SKM-1 treated with dmso at 0.1 percent for 144 hours (cell line): ENCODE data around the gene SMG6.

Experiments used
- DNase-seq: peaks from one replicate; lab custom pipeline; 2025; ENCODE audit not compliant: unreplicated experiment; lab: John Stamatoyannopoulos, UW

SMG6 gene

GRCh38 chr17:2237521-2237921 is 66.1 kb downstream of the SMG6 start:
- DNase-seq: no peak

- DNase-seq: no peak
Measured at GRCh38 chr17:2235792-2236366, 67.7 kb downstream of the SMG6 start.

DNA sequence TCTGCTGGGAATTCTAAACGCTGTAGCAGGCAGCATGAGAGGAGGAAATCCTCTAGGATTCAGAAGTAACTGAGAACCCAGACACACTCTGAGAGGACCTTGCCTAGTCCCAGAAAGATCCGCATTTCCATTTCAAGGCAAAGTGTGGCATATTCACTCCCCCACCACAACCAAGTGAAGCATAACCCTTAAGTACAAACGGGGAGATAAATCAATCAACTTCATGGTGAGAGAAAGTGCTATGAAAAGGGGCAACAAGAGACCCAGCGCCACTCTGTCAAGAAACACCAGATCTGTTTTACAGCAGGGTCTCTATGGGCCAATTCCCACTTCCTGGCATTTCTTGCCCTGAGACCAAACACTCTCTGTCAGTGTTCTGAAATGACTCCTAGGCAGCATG is 68.3 kb downstream of the SMG6 start:
- no peak for DNase-seq

DNA sequence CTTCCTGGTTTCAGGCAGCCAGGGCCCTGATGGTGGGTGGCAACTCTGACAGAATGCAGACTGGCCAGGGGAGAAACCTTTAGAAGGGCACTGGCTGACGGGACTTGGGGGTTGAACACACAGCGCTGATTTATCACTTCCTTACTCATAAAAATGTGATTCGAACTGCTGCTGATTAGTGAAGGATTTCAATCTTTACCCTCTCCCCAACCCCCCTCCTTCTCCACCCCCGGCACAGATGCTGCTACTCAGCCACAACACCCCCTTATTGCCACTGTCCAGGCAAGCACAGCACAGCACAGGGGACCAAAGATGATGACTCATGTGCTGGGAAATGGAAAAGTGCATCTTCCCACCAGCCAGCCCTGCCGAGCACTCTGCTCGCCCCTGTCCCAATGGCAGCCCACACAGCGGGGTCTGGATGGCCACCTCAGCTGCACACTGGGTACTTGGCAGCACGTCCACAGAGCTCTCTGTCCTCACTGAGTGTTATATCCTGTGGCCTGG is 70.1 kb downstream of the SMG6 start:
- no peak for DNase-seq

DNA sequence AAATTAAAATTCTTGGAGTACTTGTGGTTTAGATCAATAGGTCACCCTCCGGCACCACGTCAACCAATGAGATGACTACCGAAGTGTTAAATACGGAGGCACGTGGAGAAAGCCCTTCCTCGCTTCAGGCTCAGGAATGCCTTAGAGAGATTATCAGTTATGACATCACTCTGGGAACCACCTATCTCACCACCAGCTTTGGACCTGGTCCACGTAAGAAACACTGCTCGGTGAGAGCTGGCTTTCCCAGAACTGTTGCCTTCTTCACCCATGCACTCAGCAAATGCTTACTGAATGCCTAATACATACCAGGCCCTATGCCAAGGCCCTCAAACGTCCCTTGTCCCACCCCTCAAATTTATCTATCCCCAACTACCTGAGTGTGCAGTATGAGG is 71.3 kb downstream of the SMG6 start:
- DNase-seq: no peak

DNA sequence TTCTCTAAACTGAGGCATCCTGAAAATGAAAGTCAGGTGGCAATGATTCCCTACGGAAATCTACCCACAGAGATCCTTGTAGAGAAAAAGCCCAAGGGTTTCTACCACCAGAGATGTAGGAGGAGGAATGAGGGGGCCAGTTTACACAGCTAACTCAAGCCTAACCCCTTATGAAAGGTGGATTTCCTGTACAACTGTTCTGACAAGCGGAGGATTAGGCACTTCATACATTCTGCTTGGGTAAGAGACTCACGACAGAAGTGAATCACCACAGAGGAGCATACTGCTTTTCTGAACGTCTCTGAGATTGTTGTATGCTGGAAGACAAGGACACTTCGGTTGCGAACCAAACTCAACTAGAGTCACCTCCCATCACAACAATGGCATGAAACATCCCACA is 72.7 kb downstream of the SMG6 start:
- DNase-seq: no peak

- DNase-seq: no peak
Measured at GRCh38 chr17:2227025-2227699, 76.4 kb downstream of the SMG6 start.

DNA sequence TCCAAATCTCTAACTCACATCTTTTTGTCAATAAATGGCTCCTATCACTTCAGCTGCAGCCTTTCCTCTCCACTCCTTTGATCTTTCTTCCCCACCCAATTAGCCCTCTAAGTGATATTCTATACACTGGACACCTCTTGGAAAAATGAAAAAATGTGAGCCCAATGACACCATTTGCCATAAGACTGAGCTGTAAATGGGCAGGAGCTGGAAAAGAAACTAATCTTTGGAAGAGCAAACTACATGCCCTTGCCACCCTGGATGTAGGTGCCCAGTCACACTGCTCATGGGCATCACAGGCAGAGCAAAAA is 80.0 kb downstream of the SMG6 start:
- no peak for DNase-seq

GRCh38 chr17:2222901-2223616 is 80.5 kb downstream of the SMG6 start:
- DNase-seq: no peak

GRCh38 chr17:2222301-2222700 is 81.3 kb downstream of the SMG6 start:
- no peak for DNase-seq

DNA sequence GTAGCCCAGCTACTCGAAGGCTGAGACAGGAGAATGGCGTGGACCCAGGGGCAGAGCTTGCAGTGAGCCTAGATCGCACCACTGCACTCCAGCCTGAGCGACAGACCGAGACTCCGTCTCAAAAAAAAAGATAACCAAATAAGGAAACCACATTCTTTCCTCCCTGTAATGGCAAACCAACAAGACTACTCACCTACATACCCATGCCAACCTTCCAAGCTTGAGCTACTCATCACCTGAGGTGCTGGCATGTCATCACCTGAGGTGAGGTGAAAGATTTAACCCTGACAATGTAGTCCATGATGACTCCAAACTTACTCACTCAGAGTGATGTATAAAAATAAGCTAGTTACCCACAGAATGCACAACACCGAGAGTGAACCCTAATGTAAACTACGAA is 85.2 kb downstream of the SMG6 start:
- DNase-seq: no peak

DNA sequence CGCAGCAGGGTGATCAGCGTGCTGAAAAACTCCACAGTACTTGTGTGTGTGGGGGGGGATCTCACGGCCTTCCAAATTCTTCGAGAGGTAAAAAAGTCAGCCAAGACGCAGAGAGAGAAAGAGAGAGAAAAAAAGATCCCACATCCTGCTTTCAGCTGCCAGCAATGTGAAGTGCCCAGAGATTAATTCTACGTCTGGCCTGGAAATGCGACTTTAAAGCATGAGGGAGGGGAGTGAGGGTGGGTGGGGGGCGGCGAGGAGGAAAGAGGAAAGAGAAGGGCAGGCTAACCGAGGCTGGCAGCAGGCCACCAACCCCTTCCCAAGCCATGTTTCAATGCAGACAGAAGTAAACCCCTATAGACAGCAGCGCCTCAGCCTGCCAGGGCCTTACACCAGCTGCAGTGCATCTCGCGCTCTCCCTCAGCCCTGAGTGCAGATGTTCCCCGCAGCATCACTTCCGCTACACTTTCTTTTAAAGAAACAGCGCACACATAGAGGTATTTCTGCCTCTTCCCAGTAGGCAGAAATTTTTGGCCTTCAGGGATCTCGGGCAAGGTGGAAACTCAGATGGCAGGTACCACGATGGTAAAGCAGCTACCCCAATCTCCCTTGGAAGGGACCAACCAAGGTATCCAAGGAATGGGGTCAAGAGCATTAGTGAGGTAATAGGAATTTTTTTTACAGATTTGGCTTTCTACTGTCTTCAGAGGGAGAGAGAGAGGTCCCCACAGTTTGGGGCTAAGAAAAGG is 87.8 kb downstream of the SMG6 start:
- DNase-seq: no peak

- no peak for DNase-seq
Measured at GRCh38 chr17:2214929-2215615, 88.5 kb downstream of the SMG6 start.

DNA sequence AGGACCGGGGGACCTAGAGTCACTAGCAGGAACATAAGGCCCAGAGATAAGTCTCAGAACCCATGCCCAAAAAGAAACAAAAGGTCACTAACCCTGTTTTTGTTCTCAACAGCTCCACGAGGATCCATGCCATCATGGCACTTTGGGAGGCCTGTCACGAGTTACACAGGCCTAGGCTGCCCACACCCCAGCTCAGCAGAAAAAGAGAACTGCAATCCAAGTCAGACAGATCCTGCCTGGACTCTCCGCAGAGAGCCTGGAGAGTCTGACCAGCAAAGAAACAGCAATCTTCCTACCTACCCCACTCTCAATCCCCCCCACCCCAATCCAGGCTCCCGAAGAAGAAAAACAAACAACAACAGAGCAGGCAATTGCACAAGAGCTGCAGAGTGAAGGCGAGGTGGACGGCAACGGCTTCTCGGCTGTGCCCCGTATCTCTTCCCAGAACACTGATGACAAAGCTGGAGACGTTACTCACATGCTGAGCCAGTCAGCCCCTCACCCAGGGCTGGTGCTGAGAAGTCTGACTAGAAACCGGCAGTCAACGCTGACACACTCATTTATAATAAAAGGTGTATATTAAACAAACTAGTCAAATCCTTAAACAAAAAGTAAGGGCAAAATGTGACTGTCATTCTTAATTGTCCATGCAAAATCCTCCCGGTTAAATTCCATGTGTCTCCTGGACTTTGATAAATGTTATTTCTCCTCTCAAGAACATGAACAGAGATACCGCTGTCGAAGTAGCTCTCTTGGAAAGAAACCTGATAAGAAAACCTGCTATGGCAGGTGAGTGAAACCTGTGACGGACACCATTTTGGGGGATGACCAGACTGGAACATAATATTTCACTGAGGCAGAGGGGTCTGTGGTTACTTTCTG is 89.3 kb downstream of the SMG6 start:
- DNase-seq: no peak

- DNase-seq: no peak
Measured at GRCh38 chr17:2213291-2213960, 90.2 kb downstream of the SMG6 start.

- no peak for DNase-seq
Measured at GRCh38 chr17:2212400-2212981, 91.1 kb downstream of the SMG6 start.

GRCh38 chr17:2211661-2212399 is 91.8 kb downstream of the SMG6 start:
- DNase-seq: no peak

DNA sequence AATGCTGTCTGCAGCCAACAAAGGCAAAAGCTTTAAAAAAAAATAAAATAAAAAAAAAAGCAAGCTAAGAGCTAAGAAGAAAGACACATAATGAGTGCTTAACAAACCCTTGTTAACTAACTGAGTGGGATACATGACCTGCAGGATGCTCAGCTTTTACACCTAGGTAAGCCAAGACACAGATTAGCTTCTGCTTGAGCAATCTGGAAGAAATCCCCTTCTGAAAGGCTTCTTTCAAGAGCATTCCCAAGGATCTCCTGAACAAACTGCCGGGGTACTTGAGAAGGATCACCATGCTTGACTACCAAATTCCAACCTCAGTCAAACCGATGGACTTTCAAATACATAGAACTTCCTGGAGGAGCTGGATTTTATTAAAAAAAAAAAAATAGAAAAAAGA is 92.9 kb downstream of the SMG6 start:
- no peak for DNase-seq
